ENCODE results near the gene AFAP1.

Gene AFAP1

DNA sequence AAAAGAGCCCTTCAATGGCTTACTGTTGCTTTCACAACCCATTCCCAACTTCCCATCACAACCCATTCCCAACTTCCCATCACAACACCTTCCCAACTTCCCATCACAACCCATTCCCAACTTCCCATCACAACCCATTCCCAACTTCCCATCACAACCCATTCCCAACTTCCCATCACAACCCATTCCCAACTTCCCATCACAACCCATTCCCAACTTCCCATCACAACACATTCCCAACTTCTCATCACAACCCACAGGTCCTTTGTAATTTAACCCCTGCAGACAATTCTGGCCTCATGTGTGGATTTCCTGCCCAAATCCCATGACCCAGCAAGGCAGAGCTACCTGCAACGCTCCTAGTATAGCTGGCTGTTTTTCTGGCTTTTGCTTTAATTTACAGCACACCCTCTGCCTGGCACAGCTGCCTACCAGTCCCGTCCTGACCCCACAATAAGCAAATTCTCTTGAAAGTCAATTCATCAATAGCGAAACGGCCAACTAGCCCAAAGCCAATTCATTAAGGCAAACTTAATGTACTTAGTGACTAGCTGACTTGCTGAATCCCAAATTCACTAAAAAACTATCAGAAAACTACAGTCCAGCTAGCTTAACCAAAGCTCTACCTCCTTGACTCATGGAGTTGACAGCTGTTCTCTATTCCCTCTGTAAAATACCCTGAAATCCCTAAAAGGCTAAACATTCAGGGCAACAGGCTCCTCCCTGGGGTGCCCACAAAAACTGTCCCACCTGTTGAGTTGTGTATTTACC is 75.6 kb downstream of the AFAP1 start:
- no peak for DNase-seq (ENCODE audit: low spot score)

GRCh38 chr4:7862561-7863192 is 77.0 kb downstream of the AFAP1 start:
- no peak for DNase-seq (ENCODE audit: low spot score)

DNA sequence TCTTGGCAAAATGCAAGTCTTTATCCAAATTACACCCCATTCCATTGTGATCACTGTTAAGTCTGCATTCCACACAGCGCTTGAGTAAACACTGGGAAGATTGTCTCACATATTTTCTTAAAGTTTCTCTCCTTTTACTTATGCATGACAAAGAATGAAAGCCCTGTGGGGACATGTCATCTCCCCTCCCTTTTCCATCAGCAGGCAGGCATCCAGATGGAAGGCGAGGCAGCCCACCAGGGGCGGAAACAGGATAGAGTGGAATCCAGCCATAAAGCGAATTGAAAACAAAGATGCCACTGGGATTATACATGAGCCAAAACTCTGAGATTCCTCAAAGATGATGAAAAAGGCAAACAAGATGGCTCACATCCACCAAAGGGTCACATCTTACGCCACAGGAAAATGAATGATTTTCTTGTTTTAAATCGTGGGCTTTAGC is 78.2 kb downstream of the AFAP1 start:
- DNase-seq (ENCODE audit: low spot score), result no peak

- no peak for DNase-seq (ENCODE audit: low spot score)
Measured at GRCh38 chr4:7860600-7861163, 79.0 kb downstream of the AFAP1 start.

- DNase-seq (ENCODE audit: low spot score), result no peak
Measured at GRCh38 chr4:7859326-7859725, 80.3 kb downstream of the AFAP1 start.

GRCh38 chr4:7858498-7858897 is 81.2 kb downstream of the AFAP1 start:
- no peak for DNase-seq (ENCODE audit: low spot score)

GRCh38 chr4:7857993-7858392 is 81.7 kb downstream of the AFAP1 start:
- no peak for DNase-seq (ENCODE audit: low spot score)

GRCh38 chr4:7857238-7857701 is 82.4 kb downstream of the AFAP1 start:
- no peak for DNase-seq (ENCODE audit: low spot score)

- no peak for DNase-seq (ENCODE audit: low spot score)
Measured at GRCh38 chr4:7855731-7856130, 83.9 kb downstream of the AFAP1 start.

- peak; percentile 31 for DNase-seq (ENCODE audit: low spot score)
Measured at GRCh38 chr4:7854697-7855370, 84.8 kb downstream of the AFAP1 start.

GRCh38 chr4:7854216-7854615 is 85.4 kb downstream of the AFAP1 start:
- DNase-seq (ENCODE audit: low spot score), result no peak

DNA sequence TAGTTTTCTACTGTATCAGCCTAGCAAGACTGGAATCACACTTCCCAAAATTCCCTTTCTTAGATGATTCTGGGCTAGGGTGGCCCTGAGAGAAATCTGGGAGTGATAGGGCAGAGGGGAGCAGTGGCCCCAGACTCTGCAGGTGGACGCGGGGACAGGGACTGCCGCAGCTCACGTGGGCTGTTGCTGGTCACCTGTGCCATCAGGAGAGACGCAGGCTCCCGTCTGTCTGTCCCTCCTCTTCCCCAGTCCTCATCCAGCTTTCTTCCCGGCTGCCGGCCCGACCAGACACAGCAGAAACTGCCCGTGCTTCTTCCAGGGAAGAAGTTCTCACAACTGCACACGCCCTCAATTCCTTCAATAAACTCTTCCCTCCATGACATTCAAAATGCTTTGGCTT is 86.4 kb downstream of the AFAP1 start:
- DNase-seq (ENCODE audit: low spot score), result no peak

- no peak for DNase-seq (ENCODE audit: low spot score)
Measured at GRCh38 chr4:7852568-7853185, 87.0 kb downstream of the AFAP1 start.

DNA sequence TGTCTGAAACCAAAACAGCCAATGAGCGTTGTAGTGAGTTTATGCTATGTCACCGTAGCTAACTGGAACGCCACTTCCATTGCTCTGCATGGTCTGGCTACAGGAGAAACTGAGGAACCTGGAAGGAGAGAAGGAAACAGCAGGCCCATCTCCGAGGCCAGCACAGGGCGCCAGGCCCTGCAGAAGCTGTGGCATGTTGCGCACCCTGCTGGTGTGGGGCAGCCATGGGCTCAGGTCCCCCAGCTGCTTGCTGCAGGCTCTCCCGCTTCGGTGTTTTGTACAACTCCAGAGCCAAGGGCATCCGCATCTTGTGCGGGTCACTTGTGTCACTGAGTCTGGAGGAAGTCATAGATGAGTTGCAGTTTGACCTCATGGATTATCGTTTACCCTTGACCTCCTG is 89.2 kb downstream of the AFAP1 start:
- no peak for DNase-seq (ENCODE audit: low spot score)

DNA sequence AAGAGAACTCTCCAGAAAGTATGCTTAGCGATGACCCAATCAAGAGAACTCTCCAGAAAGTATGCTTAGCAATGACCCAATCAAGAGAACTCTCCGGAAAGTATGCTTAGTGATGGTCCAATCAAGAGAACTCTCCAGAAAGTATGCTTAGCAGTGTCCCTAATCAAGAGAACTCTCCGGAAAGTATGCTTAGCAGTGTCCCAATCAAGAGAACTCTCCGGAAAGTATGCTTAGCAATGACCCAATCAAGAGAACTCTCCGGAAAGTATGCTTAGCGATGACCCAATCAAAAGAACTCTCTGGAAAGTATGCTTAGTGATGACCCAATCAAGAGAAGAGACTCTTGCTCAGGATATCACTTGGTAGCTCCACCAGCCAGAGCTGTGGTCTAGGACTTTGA is 92.5 kb downstream of the AFAP1 start:
- DNase-seq (ENCODE audit: low spot score), result no peak

DNA sequence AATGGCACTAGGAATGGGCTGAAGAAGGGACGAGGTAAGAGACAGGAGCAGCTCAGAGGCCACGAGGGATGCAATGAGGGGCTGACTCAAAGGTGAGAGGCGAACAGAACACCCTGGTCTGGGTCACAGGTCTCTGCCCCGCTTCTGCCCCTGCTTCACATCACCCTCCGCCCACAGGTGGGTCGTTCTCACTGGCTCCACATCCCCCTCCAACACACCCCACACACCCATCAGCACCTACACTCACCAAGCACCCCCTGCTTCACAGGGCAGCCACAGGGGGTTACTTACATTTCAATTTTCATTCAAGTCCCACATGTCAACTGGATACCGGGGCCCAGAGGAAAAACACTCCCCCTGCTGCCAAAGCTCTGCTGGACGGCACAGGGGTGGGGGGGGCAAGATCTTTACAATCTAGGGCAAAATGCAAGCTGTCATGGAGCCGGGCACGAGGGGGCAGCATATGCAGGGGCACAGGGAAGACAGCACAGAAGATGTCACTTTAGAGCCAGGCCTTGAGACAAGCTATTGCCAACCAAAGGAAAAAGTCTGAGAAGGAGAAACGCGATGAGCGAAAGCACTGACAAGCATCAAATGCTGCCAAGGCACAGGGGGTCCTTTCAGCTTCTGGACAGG is 94.0 kb downstream of the AFAP1 start:
- no peak for DNase-seq (ENCODE audit: low spot score)

- no peak for DNase-seq (ENCODE audit: low spot score)
Measured at GRCh38 chr4:7844594-7844991, 95.1 kb downstream of the AFAP1 start.

DNA sequence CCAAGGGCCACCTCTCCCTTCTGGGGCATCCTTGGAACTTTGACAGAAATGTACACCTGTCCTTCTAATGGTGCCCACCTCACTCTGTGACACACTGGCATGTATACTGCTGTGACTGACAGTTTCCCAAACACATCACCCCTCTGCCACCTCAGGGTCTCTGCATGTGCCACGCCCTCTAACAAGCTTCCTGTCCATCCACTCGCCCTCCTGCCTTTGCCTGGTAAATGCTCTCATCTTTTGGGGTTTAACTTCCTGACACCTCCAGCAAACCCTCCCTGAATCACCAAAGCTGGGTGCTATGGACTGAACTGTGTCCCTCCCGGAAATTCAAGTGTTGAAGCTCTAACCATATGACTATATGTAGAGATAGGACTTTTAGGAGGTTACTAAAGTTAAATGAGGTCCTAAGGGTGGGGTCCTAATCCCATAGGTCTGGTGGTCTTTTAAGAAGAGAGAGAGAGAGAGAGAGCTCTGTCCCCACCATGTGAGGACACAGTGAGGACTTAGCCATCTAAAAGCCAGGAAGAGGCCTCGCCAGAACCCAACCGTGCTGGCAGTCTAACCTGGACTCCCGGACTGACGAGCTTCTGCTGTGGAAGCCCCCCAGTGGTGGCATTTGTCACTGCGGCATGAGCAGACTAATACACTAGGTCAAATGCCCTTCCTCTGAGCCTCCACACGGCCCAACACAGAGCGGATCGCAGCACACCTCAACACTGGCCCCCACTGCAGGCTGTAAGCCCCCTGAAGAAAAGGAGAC is 95.6 kb downstream of the AFAP1 start:
- DNase-seq (ENCODE audit: low spot score), result peak; percentile 52

DNA sequence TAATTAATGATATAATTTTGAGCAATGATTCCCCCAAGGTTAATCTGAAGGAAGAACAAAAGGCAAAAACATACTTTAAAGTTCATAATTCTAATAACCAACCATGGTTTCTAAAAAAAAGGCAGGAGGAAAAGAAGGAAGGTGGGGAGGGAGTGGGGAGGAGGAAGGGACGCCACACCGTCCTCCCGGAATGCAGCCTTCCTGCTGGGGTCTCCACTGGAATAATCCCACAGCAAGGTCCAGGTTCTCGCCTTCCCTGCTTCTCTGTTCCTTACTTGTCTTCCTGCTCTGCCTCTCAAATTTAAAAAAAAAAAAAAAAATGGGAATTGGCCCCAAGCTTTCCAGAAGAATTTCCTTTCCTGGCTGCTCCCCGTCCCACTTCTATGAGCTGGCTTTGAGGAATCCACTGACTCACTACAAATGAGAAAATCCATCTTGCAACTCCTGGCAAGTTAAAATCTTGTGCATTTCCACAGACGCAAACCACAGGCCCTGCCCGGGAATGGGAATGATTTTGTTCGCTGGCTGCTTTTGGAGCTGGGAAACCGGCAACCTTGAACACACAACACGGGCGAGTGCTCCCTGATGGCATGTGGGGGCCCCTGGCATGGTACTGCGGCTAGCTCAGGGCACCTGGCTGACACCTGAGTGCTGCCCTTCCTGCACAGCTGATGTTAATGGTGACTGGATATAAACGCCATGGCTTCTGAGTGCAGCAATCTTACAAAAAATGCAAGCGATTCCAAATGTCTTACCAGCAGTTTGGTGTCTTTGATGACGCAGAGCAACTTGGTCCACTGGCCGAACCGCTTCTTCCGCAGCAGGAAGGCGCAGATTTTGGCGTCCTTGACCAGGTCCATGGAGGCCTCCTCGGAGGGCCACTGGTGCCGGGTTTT is 97.0 kb downstream of the AFAP1 start:
- peak; percentile 64 for DNase-seq (ENCODE audit: low spot score)

GRCh38 chr4:7841894-7842293 is 97.8 kb downstream of the AFAP1 start:
- DNase-seq (ENCODE audit: low spot score), result no peak
